GM12891 (cell line): ENCODE measurements around the gene KCNMA1.

ENCODE experiments used
- PAX5 ChIP-seq: IDR thresholded peaks from 2 replicates; pipeline ENCODE4 v1.6.1; 2011; ENCODE audit warnings: low read length, moderate library complexity, mild to moderate bottlenecking; ENCODE audit not compliant: insufficient read depth, severe bottlenecking
- POLR2A ChIP-seq: IDR thresholded peaks from 2 replicates; pipeline ENCODE4 v1.6.1; 2011; ENCODE audit warnings: low read depth, low read length, control low read depth
- POLR2AphosphoS5 ChIP-seq: IDR thresholded peaks from 2 replicates; pipeline ENCODE4 v1.6.1; 2011; ENCODE audit warnings: low read depth, low read length, control low read depth
- POU2F2 ChIP-seq: IDR thresholded peaks from 2 replicates; pipeline ENCODE4 v1.6.1; 2011; ENCODE audit warnings: low read depth, mild to moderate bottlenecking, control low read depth, low read length, moderate library complexity
- SPI1 ChIP-seq: IDR thresholded peaks from 2 replicates; pipeline ENCODE4 v1.6.1; 2011; ENCODE audit warnings: low read depth, low read length, control low read depth
- TAF1 ChIP-seq: IDR thresholded peaks from 2 replicates; pipeline ENCODE4 v1.6.1; 2011; ENCODE audit warnings: low read depth, low read length, control low read depth

DNA sequence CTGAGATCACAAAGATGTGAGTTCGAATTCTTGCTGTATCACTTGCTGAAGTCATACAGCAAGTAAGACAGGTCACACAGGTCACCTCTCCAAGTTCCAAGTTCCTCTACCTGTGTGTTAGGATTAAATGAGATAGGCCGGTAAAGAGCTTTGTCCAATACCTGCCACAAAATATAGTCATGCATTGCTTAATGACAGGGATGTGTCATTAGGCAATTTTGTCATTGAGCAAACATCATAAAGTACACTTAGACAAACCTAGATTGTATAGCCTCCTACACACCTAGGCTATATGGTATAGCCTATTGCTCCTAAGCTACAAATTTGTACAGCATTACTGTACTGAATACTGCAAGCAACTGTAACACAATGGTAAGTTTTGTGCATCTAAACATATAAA is 469.4 kb downstream of the KCNMA1 start:
- TF ChIP-seq POLR2A (no peak), POLR2AphosphoS5 (no peak), TAF1 (no peak), SPI1 (no peak), POU2F2 (no peak), PAX5 (no peak)
